Measurements from ENCODE around the gene MED28.
"Not testable (repeated sequence)": the region's sequence is repeated elsewhere in the genome, so short reads cannot be mapped to it uniquely, and the experiment has no call there.

Gene MED28

DNA sequence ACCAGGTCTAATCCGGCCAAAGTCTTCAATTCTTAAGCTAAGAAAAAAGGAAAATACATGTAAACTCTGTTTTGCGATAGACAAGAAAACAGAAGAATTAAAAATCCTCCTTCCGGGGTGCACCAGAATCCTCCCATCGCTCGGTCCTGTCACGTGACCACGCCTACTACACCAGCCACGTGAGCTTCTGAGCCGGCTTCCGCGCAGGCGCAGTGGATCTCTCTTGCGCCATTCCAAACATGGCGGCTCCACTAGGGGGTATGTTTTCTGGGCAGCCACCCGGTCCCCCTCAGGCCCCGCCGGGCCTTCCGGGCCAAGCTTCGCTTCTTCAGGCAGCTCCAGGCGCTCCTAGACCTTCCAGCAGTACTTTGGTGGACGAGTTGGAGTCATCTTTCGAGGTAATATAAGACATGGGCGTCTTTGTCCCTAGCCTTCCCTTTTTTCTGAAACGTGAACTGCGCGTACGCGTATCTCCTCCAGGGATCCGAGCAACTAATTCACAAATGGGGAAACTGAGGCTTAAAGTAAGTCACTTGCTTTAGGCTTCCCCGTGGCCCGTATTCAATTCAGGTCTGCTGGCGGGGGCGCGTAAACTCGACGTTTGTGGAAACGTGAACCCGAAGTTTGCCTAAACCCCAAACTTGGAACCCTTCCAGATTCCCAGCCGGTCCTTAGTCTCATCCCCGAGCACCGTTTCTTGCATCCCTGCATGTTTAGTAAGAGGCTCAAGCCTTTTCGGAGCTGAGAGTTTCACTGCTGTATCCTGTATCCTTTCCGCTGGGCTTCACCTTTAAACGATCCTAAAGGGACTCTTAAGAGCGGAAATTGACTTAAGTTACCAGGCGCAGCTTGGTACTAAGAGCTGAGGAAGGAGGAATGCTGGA, at the start of gene MED28:
Gene MED28, plus strand, starts transcription at position 226 of the 884 bp plus-strand sequence. Its CDS starts 14 bp downstream, at position 240.
- peak; percentile 93 for DNase-seq

DNA sequence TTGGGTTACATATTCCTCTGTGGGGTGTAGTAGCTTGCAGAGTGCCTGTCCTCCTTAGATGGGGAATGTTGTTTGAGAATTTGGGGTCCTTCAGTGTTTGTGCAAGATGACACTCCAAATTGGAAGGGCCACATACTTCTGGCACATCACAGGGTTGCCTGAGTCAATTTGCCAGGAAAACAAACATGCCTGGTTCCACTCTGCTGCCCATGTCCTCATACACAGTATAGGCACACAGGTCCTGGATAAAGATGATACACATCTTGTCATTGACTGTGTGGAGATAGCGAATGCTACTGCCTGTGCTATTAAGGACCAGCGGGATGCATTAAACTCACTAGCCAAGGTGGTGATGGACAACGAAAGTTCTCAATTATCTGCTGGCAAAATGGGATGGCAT, 48.6 kb upstream of the MED28 start:
- no peak for DNase-seq

GRCh38 chr4:17567271-17567670, 47.2 kb upstream of the MED28 start:
- no peak for DNase-seq

DNA sequence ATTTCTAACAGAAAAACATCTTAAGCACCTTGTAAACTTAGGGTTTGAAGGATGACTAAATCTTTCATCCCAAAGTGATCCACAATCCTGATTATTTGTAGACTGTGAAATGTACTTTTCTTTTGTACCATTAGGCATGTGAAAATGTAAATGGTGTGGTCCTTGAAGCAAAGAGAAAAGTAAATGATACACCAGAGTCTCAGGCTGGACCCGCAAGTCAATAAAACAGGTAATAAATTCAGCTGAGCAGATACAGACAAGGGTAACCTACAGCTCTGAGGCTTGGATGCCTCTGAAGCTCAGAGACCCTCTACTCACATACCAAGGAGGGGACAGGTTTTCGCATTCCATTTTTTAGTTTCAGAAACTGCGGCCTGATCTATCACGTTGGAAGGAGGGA, 40.2 kb upstream of the MED28 start:
- no peak for DNase-seq

GRCh38 chr4:17575177-17575576, 39.3 kb upstream of the MED28 start:
- DNase-seq = not testable (repeated sequence)

- DNase-seq = peak; percentile 99
Measured at GRCh38 chr4:17576932-17577664, 37.3 kb upstream of the MED28 start, which contains the start of gene LAP3. LAP3 (plus strand) TSS chr4:17577198; CDS start chr4:17577466, 268 bp downstream.

DNA sequence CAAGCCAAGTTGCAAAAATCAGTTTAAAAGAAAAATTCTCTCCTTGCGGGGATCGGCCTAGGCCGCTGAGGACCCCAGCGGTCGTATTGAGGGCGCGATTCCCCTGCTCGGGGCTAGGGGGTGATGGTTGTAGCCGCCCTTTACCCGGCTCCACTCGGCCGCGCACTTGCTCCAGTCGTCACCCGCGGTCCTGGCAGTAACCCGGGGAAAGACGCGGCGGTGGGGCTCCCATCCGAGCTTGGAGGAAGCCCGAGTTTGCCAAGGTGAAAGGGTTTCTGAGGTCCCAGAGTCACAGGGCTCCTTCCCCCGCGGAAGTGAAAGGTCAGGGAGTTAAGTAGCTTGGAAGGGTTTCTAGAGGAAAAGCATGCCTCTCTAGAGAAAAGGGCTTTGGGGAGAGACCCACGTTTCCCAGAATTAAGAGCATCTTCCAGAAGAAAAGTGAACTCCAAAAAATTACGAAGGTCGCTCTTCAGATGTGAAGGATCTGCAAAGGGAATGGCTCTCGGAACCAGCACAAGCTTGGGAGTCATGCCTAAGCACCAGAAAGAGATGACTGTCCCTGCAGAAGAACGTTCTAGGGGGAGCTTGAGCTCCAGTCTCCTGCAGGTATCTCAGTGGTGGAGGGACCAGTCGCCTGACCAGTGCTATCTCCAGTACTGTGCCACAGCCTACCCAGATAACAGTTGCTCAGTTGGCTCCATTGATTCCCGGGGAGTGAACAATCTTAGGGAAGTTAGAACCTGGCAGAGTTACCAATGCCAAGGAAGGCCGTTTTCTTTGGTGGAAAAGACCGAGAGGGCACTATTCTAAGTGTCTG, 36.6 kb upstream of the MED28 start:
- no peak for DNase-seq

DNA sequence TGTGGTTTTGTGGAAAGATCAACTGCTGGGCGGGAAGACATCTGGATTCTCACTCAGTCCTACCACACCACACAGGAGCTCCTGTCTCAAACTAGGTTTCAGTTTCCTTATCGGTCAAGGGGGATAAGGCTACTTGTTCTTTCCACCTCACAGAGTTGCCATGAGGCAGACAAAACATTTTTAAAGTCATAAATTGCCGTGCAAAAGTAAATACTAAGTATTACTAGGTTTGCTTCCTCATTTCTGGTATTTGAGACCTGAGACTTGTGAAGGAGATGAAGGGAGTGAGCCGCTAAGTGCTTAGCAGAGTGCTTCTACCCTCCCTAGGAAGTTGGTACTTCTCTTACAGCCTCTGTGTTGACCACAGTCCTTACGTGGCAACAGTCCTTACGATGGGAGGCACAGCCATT, 36.0 kb upstream of the MED28 start:
- DNase-seq = no peak

DNA sequence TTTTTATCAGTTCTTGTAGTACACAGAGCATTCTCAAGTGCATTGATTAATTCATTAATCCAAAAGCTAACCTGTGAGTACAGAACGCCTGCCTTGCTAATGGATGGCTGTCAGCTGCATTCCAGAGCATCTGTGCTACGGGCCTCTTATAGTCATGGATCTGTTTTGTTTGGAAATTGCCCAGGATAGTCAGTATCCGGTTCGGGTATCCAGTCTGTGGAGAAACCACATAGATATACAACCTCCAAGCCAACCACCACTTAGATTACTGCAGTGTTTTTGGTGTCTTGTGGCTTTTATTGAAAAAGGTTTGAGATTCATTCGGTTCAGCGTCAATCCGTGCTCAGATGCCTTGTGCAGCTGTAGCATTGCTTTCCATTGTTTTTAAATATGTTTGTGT, 33.5 kb upstream of the MED28 start:
- no peak for DNase-seq

- no peak for DNase-seq
Measured at GRCh38 chr4:17583276-17583675, 31.2 kb upstream of the MED28 start.

GRCh38 chr4:17583941-17584340, 30.5 kb upstream of the MED28 start:
- DNase-seq = no peak

DNA sequence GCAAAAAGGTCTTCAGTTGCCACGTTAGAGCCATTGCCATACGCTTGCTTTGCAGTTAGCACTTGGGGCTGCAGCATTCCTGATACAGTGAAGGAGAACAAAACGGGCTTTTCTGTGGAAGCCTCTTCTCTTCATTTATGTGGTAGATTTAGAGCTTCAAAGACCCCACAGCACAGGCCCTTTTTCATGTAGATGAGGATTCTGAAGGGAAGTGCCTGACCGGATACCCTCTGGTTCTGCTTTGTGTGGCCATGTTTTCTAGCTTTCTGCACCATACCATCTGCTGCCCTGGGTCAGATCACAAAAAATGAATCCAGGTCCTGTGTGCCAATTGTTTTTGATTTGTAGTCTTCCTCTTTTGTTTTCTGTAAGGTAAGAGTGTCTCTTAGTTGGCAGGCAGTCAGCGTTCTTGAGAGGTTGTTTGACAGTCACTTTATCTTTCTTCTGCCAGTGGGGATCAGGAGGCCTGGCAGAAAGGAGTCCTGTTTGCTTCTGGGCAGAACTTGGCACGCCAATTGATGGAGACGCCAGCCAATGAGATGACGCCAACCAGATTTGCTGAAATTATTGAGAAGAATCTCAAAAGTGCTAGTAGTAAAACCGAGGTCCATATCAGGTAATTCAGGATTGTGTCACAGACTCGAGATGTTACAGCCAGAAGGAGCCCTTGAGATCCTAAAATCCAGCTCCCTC, 29.8 kb upstream of the MED28 start:
- DNase-seq = no peak

- no peak for DNase-seq
Measured at GRCh38 chr4:17587094-17587822, 27.2 kb upstream of the MED28 start.

- DNase-seq = no peak
Measured at GRCh38 chr4:17589355-17589754, 25.1 kb upstream of the MED28 start.

DNA sequence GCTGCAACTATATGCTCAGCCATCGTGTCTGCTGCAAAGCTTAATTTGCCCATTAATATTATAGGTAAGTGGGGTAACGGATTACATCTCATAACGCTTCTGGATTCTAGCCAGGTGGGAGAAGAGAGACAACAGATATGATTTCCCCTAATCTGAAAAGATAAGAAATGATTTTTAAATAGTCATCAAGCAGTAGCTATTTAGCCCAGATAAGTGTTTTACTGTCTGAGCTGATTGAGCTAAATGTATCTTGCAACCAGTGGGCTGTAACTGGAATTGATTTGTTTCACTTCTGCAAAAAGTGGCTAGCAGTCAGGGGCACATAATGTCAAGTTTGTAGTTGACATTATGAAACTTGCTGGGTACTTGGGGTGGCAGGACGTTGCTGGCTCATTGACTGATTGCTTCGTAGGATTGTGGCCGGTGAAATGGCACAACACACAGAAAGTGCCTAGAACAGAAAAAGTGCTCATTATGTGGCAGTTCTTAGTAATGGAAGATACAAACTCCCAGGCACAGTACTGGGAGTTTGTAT, 18.9 kb upstream of the MED28 start:
- DNase-seq = no peak

DNA sequence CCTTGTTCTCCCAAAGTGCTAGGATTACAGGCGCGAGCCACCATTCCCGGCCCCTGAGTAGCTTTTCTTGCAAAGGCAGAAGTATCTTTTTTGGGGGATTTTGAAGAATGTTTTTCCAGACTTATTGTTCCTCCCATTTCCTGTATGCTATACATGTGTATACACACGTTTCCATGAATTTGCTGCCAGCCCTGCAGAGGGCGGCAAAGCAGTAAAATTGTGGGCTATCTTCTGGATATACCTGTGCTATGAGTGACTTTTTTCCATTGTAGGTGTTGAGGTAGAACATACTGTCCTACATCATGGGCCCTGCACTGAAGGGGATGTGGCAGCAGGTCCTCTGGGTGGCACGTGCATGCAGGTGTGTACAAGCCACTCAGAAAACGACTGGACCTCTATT, 16.9 kb upstream of the MED28 start:
- no peak for DNase-seq

- DNase-seq = no peak
Measured at GRCh38 chr4:17599826-17600225, 14.6 kb upstream of the MED28 start.

DNA sequence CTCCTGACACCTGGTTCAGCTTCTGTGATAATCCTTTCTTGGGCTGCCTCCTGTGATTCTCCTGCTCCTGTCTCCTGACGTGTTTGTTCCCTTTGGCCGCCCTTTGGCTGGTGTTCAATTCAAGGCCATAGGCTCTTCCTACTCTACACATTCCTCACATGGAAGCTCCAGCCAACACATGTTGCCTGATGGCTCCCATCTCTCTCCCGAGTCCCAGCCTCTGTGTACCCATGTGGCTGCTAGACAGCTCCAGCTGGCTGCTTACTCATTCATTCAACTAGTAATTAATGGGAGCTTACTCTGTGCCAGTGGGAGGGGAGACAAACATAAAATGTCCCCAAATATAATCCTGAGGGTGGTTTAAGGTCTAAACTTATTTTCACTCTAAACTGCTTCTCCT, 9.2 kb upstream of the MED28 start:
- DNase-seq = no peak

GRCh38 chr4:17613761-17614415, 553 bp upstream of the MED28 start:
- DNase-seq = peak; percentile 32

GRCh38 chr4:17616283-17616682, 1.8 kb downstream of the MED28 start:
- DNase-seq = no peak

DNA sequence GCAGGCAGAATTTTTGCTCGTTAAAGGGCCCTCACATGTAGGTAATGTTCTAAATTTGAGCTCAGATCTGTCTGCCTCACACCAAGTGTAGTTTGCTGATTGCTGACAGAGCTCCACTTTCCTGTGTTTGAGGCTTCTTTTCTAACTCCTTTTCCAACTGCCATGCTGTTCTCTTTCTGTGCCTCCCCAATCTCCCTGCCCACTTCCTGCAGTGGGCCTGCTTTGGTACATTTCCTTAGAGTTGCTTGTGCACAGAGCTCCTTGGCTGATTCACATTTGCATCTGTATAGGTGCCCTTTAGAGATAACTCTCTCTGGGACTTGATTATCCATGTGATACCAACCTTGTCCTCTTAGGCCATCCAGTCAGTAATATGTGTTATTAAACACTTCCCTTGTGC, 4.5 kb downstream of the MED28 start:
- DNase-seq = no peak

All from activated CD4-positive, CD25-positive, alpha-beta regulatory T cell treated with anti-CD3 and anti-CD28 coated beads, Interleukin-2, amount 50 U/mL, for 72 hours (primary cell).